ENCODE results near the gene PHPT1.

The PHPT1 gene

GRCh38 chr9:136886610-136887597 lies 37.7 kb downstream of the PHPT1 start:
- DNase-seq, result no peak

- DNase-seq, result no peak
These were observed 39.2 kb downstream of the PHPT1 start for GRCh38 chr9:136888454-136888853.

- no peak for DNase-seq
These were observed 40.6 kb downstream of the PHPT1 start for GRCh38 chr9:136889858-136890257.

GRCh38 chr9:136890661-136891060 lies 41.5 kb downstream of the PHPT1 start:
- no peak for DNase-seq

GRCh38 chr9:136896027-136896426 lies 46.8 kb downstream of the PHPT1 start:
- no peak for DNase-seq

GRCh38 chr9:136898483-136899100 lies 49.4 kb downstream of the PHPT1 start:
- no peak for DNase-seq

GRCh38 chr9:136899196-136899595 lies 50.0 kb downstream of the PHPT1 start:
- DNase-seq, result no peak

GRCh38 chr9:136900556-136900955 lies 51.3 kb downstream of the PHPT1 start:
- DNase-seq, result no peak

All from fibroblast of skin of back (primary cell).